ENCODE measurements around the gene SARNP. TPM values are rescaled to one million over a fixed set of nuclear protein-coding genes. Genes with fewer than 3 reads are reported as not detected.

The SARNP gene
- polyA plus RNA-seq, 10 donors, result 62.5 to 85.4 (median 74.6) TPM

DNA sequence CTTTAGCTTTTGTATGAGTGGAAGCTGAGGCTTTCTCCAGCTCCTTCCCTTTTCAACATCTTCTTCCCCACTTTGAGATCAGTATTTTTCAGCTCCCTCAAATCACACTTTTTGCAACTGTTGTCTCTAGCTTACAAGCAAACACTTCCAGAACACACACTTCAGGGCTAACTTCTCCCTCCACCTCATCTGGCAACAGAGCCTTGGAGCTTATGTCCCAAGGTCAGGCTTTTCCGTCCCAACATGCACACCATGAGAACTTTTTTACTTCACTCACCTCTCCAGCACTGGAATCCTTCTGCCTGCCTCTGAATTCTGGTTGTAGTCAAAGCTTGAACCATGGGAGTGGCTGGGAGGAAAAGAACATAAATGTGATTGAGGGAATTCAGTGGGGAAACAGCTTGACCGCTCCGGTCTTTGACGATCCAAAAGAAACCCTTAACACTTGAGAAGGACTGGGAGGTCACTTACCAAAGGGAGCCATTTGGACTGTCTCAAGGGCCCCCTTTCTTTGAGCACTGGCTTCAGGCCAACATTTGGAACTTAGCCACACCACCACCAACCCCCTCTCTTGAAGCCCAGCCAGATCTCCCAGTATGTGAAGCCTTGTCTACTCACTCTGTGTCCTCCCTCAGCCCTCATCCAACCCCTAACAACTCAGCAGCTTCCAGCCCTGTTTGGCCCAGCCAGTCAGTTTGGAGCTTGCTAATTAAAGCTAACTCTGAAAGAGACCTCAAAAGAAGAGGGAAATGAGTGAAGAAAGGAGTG, 105.6 kb downstream of the SARNP start:
- peak in 1 of 3 donors; percentile 58 for DNase-seq

DNA sequence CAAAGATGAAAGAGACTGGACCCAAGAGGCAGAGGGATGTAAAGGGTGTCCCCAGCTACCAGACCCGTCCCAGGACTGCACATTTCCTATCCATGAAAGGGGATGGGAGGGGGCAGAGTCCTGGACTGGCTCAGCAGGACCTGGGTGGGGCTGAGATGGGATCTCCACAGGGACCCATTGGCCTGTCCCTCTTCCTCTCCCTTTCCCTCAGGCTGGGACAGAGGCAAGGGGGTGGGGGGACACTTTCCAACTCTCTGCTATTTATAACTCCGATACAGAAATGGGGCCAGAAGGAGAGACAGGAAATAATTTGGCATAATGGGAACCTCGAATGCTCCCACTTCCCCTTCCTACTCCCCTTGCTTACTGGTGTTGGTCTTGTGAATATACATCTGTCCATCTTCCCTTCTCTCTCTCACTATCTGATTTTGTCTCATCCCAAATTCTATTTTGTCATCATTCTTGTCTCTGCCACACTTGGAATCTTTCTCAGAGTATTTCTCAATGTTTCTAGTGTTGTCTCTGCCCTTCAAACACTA, 108.8 kb downstream of the SARNP start:
- DNase-seq, result peak in 1 of 3 donors; percentile 39

DNA sequence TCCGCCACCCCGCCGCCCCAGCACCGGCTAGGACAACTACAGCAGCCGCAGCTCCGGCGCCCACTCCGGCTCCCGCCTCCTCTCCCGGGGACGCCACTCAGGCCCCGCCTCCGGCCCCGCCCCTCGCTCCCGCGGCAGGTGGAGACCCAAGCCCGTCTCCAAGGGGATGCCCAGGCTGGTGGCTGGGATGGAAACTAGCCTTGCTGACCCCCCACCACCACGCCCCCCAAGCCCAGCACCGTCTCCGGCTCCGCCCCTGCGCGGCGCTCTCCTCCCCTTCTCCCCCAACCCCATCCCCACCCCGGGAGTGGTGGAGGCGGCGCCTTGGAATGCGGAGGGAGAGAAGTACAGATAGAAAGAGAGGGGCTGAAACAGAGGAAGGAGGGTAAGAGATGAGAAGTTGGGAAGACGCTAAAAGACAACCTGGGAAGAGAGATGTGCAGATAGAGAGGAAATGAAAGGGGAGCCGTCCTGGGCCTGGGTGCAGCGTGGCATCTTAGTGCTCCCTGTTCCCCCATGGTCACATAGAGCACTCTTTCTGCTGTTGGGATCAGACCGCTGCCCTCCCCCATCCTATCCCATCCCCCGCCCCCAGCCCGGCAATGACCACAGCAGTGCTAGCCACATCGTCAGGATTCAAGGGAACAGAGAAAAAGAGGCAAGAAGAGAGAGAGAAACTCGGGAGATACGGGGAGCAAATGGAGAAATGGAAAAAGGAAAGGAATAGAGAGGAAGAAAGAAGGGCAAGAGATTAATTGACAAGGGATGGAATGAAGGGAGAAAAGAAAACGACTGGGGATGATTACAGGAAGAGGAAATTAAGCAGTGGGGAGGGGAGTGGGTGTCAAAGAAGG, 109.5 kb downstream of the SARNP start, which contains the start of gene ITGA7:
Gene ITGA7 (minus strand): TSS at position 64 of the 854 bp plus-strand sequence. CDS start 222 bp downstream, outside the sequence.
- peak in 1 of 3 donors; percentile 80 for DNase-seq

Other genes with a start within 250 kb of the SARNP start
- gene OR2AP1, start 245.3 kb downstream of the SARNP start, polyA plus RNA-seq (ENCODE audit: insufficient read length in 10 of 10), result not detected
- not detected for gene OR10P1, start 180.8 kb downstream of the SARNP start, polyA plus RNA-seq (ENCODE audit: insufficient read length in 10 of 10)
- 100 to 1,000 TPM; 194 to 443 (median 371) TPM for gene ITGA7, start 109.8 kb downstream of the SARNP start, polyA plus RNA-seq (ENCODE audit: insufficient read length in 10 of 10)
- 100 to 1,000 TPM in 4 of 10 donors, 10 to 100 TPM in 6; 80.9 to 115 (median 99.5) TPM for gene BLOC1S1, start 101.7 kb downstream of the SARNP start, polyA plus RNA-seq (ENCODE audit: insufficient read length in 10 of 10)
- 10 to 100 TPM in 9 of 10 donors, 1 to 10 TPM in 1; 9.3 to 49.9 (median 19.5) TPM for gene RDH5, start 97.3 kb downstream of the SARNP start, polyA plus RNA-seq (ENCODE audit: insufficient read length in 10 of 10)
- gene CD63, start 88.7 kb downstream of the SARNP start, polyA plus RNA-seq (ENCODE audit: insufficient read length in 10 of 10), result 100 to 1,000 TPM; 694 to 894 (median 792) TPM
- 10 to 100 TPM; 11.0 to 13.9 (median 12.5) TPM for gene GDF11, start 74.6 kb downstream of the SARNP start, polyA plus RNA-seq (ENCODE audit: insufficient read length in 10 of 10)
- 10 to 100 TPM; 12.1 to 19.4 (median 16.7) TPM for gene ORMDL2, start 317 bp upstream of the SARNP start, polyA plus RNA-seq (ENCODE audit: insufficient read length in 10 of 10)
- 10 to 100 TPM; 20.1 to 26.6 (median 22.8) TPM for gene DNAJC14, start 11.9 kb upstream of the SARNP start, polyA plus RNA-seq (ENCODE audit: insufficient read length in 10 of 10)
- 1 to 10 TPM; 1.9 to 4.9 (median 3.4) TPM for gene MMP19, start 25.2 kb upstream of the SARNP start, polyA plus RNA-seq (ENCODE audit: insufficient read length in 10 of 10)
- gene PYM1, start 110.2 kb upstream of the SARNP start, polyA plus RNA-seq (ENCODE audit: insufficient read length in 10 of 10), result 10 to 100 TPM; 18.2 to 28.2 (median 21.2) TPM
- gene DGKA, start 113.4 kb upstream of the SARNP start, polyA plus RNA-seq (ENCODE audit: insufficient read length in 10 of 10), result 10 to 100 TPM; 12.8 to 49.9 (median 22.0) TPM
- gene PMEL, start 148.3 kb upstream of the SARNP start, polyA plus RNA-seq (ENCODE audit: insufficient read length in 10 of 10), result 10 to 100 TPM in 2 of 10 donors, 1 to 10 TPM in 5, under 1 TPM in 3; 0.71 to 38.1 (median 1.4) TPM
- gene CDK2, start 149.1 kb upstream of the SARNP start, polyA plus RNA-seq (ENCODE audit: insufficient read length in 10 of 10), result 10 to 100 TPM; 21.0 to 42.1 (median 28.6) TPM
- gene RAB5B, start 156.4 kb upstream of the SARNP start, polyA plus RNA-seq (ENCODE audit: insufficient read length in 10 of 10), result 100 to 1,000 TPM in 9 of 10 donors, 10 to 100 TPM in 1; 99.4 to 141 (median 121) TPM
- gene SUOX, start 179.6 kb upstream of the SARNP start, polyA plus RNA-seq (ENCODE audit: insufficient read length in 10 of 10), result 10 to 100 TPM; 11.8 to 16.9 (median 12.9) TPM
- 10 to 100 TPM in 1 of 10 donors, 1 to 10 TPM in 9; 5.5 to 11.3 (median 7.8) TPM for gene IKZF4, start 203.3 kb upstream of the SARNP start, polyA plus RNA-seq (ENCODE audit: insufficient read length in 10 of 10)
- gene RPS26, start 224.2 kb upstream of the SARNP start, polyA plus RNA-seq (ENCODE audit: insufficient read length in 10 of 10), result 100 to 1,000 TPM in 8 of 10 donors, 10 to 100 TPM in 2; 79.8 to 679 (median 311) TPM